Left renal cortex interstitium (tissue), 4 donors: ENCODE data around the gene TTC28. TPM values are rescaled to one million over a fixed set of nuclear protein-coding genes. Genes with fewer than 3 reads are reported as not detected.
"Not testable (repeated sequence)": the region's sequence is repeated elsewhere in the genome, so short reads cannot be mapped to it uniquely, and the experiment has no call there.

Experiments
- DNase-seq, 4 donors: peaks; one replicate each; pipeline ENCODE4 v3.0.0-alpha.2; 2013; ENCODE audit warnings: low read depth in 4 of 4, low spot score in 2 of 4, missing footprints in 1 of 4
- polyA plus RNA-seq, 4 donors: library from polyadenylated mRNA; unstranded; fragments of 120-200 nt; gene quantifications; one replicate each; pipeline ENCODE4 v1.2.1, GENCODE V29; 2013; ENCODE audit not compliant: insufficient read length in 4 of 4

Gene TTC28
- polyA plus RNA-seq, 4 donors = 26.0 to 49.6 (median 35.9) TPM

DNA sequence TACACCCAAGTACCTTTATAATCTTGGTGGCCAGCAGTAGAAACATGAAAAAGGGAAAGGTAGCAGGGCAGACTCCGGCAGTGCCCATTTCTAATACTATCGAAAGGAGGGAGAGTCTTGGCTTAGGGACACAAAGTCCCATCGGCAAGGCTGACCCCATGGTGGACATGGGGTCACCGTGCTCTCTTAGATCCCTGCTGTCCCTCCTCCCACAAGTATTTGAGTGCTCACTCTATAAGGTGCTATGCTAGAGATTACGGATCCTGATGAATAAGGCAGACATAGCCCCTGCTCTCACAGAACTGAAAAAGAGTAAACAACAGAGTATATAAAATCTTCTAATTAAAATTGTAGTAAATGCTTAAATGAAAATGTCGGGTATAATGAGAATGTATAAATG lies 588.2 kb downstream of the TTC28 start:
- DNase-seq = no peak

DNA sequence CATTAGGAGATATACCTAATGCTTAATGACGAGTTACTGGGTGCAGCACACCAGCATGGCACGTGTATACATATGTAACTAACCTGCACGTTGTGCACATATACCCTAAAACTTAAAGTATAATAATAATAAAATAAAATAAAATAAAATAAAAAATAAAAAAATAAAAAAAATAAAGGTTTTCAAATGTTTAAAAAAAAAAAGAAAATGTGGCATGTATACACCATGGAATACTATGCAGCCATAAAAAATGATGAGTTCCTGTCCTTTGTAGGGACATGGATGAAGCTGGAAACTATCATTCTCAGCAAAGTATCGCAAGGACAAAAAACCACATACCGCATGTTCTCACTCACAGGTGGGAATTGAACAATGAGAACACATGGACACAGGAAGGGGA lies 590.1 kb downstream of the TTC28 start:
- DNase-seq = not testable (repeated sequence)

DNA sequence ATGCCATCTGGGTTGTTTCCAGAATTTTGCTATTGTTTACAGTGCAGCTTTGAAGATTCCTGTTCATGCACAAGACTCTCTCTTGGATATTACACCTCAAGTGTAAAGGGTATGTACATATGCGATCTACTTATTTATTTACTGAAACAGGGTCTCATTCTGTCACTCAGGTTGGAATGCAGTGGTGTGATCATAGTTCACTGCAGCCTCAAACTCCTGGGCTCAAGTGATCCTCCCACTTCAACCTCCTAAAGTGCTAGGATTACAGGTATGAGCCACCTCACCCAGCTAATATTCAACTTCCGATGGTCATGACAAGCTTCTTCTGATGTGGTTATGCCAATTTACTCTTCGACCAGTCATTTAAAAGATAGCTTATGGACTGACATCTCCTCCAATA lies 602.5 kb downstream of the TTC28 start:
- no peak for DNase-seq

DNA sequence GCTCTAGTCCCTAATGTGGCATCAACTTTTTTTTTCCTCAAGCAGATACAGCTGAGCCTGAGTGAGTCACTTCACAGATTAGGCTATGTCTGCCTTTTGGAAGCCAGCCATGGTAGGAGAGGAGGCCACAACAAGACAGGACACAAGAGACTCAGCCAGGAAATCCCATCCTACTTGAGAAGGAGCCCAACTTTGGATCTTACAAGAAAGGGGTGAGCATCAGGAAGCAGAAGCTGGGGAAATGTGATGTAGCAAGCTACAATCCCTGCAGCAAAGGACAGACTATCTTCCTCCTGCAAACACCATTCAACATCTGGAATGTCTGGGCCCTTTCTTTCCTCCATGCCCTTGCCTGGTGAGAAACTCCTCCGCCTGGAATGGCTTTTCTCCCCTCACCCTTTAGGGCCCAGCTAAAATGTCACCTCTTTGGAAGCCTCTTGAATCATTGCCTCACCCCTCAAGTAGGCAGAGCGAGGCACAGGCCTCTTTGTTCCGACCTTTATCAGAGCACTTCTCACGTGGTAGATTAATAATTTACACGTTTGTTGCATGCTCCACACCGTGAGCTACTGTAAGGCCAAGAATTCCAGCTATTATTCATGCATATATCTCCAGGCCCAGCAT lies 604.2 kb downstream of the TTC28 start:
- DNase-seq = no peak

DNA sequence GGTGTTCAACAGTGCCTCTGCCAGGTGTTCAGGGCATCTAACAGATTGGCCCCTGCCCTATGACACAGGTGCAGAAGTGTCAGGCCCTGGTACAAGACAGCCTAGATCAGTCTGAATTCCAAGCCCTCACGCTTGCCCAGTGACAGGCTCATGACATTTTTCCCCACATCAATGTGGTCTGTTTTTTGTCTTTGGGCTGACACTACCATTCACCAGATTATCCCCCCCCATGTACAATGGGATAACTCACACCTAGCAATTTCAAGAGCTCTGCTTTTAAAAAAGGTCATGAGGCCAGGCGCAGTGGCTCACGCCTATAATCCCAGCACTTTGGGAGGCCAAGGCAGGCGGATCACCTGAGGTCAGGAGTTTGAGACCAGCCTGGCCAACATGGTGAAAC lies 605.1 kb downstream of the TTC28 start:
- DNase-seq = no peak

DNA sequence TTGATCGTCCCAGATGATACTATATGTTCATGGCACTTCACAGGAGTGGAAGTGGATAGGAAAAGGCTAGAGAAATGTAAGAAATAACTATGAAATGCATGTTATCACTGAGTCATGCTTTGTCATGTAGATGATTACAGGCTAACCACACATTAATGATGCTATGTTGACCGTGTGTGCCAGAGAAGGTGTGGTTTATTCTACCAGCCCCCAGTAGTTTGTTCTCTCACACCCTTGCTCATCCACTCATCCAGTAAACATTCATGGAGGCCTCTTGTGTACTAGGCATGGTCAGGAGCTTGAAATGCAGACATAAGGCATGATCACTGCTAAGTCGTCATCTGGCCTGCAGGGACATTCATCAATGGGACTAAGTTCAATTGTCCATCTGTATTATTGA lies 607.6 kb downstream of the TTC28 start:
- DNase-seq = no peak

DNA sequence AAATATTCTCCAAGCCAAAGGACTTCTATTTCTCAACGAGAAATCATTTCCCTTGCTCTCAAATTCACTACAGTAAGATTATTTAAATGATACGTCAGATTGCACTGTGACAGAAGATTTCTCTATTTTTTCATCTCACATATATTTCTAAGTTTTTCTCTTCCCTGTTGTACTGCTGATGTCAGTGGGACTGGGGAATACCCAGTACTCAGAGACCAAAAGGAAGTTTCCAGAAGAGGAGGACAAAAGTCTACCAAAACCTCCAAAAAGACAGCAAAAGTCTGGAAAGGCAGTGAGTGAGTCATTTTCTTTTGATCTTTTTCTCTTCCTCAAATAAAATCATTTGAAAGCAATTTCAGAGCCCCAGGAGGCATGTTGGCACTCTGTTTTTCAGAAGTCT lies 610.8 kb downstream of the TTC28 start:
- DNase-seq = no peak

DNA sequence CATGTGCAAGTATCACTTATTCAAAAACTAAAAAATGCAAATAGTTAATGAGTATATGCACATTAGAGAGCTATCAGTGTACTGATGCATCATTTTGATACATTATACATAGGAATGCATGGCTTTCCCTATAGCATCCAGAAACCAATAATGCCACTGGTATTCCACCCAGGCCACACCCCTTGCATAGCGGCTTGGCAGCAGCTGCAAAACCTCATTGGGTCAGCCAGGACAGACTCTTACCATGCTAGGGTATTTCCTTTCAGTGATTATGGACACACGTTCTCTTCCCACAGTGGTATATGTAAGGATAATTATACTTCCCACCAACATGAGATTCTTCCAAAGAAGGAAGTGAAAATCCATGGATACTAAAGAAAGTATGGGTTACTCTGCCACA lies 614.7 kb downstream of the TTC28 start:
- no peak for DNase-seq

DNA sequence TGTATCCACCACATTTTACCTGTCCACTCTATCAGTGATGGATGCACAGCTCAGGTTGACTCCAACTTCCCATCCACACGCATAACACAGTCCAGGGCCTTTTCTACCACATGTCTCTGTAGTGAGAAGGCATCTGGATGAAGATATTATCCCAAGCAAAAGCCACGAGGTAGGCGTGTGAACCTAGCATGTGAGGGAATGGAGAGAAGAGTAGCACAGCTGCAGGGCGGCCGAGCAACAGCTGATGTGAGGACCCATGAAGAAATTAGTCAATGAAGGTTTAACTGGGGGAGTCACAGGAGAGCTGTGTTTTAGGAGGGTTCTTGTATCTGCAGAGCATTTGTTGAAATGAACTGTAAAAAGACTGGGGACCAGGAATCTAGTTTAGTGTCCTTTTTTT lies 616.0 kb downstream of the TTC28 start:
- no peak for DNase-seq

DNA sequence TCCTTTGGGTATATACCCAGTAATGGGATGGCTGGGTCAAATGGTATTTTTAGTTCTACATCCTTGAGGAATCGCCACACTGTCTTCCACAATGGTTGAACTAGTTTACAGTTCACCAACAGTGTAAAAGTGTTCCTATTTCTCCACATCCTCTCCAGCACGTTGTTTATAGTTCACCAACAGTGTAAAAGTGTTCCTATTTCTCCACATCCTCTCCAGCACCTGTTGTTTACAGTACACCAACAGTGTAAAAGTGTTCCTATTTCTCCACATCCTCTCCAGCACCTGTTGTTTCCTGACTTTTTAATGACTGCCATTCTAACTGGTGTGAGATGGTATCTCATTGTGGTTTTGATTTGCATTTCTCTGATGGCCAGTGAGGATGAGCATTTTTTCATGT lies 619.0 kb downstream of the TTC28 start:
- DNase-seq = not testable (repeated sequence)

DNA sequence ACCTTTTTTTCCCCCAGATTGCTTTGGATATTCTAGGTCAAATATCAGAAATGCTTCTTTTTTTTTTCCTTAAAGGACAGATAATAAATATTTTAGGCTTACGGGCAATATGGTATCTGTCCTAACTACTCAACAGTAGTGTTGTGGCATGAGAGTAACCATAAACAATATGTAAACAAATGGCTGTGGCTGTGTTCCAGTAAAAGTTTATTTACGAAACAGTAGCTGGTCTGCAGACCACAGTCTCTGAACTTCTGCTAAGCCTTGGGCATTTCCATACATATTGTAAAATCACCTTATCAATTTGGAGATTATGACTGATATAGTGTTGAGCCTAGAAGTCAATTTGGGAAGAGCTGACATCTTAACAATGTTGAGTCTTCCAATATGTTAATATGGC lies 621.6 kb downstream of the TTC28 start:
- no peak for DNase-seq

DNA sequence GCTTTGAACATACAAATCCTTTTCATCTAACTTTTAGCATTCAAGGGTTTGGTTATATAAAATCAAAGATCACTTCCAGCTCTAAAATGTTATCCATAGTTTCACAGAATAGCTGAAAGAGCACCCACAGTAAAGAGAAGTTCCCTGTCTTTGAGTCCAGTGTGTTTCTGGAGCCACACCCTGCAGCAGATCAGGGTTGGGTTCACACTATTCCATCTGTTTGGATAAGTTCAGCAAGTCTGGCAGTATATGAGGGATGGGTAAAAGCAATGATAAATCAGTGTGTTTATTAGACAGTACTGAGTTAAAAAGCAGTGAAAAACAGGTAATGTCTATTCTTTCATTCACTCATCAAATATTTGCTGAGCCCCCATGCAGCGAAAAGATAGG lies 624.8 kb downstream of the TTC28 start:
- DNase-seq = no peak

DNA sequence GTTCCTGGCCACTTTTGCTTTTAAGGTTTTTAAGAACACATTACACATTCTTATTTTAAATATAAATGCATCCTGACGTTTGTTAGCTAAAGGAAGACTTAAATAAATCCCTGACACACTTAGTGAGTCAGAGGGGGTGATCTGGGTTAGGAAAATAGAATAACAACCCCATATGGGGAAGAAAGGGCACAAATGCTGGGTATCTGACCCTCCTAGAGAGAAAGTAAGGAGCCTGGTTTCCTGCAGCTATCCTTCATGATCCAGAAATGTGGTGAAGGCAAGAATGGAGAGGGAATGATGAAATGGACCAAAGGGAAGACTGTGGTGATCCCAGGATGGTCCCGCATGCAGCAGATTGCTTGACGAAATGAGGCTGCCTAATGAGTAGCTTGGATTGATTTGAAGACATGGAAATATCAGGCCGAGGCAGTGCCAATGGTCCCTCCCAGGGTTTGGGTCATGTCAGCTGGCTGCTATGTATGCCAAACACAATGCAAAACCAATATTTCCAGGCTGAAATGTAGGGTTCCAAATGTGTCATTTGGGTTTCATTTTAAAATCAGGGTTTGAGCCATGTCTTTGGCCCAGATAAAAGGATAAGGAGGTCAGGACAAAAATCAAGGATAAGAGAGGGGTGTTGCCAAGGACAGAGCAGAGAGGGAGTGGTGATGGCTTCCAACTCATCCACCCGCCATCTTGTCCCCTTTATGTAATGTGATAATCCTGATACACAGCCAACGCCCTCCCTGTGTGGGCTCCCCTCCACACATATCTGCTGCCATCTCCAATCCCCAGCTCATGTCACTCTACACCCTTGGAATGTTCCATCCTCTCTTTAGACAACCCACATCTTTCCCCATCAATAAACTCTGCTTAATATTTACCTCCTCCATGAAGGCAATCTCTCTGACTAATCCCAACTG lies 625.5 kb downstream of the TTC28 start:
- no peak for DNase-seq

DNA sequence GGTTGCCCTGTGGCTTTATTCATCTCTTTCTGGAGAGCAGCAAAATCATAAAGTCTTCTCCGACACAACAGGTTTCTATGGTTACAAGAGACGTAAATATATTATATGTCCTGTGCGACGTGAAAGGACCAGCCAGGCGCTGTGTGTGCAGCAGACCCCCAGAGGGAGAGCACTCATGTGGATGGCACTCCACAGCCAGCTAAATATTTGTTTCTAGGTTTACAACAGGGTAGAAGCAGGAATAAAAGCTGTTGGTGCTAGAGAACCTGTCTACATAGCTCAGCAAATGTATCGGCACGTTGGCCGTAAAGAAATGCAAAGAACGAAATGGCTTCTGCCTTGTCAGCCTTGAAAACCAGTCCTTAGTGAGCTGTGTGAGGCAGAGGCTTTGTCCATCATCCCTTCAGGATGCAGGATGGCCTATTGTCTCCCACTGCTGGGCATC lies 626.8 kb downstream of the TTC28 start:
- DNase-seq = no peak

DNA sequence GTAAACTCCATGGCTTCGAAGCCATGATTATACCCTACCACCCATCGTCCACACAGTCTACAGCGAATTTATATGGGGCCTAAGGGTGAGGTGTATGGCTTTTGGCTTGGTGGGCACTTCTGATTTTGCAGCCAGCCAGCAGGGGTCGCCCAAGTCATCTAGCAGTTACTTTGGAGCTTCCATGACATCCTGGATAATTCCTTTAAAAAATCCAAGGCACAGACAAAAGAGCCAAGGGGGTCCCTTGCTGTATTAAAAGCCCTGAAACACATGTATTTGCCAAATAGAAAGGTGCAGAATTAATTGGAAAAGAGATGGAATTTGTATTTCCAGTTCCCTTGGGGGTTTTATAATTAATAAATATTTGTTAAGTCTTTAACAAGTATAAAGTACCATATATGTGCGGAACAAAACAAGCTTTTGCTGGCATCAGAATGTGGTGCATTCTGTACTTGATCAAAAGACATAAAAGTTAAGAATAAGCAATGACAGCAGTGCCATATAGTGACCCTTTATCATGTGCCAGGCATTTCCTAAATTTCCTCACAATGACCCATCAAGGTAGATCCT lies 627.8 kb downstream of the TTC28 start:
- DNase-seq = peak in 1 of 4 donors; percentile 57

DNA sequence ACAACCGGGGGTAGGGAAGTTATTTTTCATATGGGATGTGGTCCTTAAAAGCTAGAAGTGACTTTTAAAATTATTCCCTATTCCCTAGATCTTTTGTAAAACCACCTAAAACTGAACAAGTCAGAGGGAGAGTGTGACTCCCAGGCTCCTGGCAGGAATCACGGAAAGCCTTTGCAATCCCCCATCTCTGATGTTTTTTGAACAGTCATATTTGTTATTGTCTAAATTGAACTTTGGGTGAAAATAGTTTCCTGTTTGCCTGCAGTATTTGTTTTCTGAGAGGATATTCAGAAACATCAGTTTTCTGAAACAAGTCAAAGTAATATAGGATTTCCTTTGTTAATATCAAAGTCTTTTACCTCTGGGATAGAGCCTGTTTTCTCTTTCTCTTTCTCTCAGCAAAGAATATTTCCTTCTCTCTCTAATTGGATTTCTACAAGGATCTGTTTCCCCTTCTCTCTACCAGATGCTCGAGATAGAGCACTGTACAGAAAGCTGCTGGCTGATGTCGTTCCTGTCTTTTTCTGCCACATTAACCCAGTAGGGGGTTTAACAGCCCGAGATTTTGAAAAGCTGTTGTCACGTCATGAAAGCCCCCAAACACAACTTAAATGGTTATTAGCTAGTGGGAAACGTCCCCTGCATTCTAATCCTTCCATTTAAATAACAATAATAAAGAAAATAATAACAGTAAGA lies 628.4 kb downstream of the TTC28 start:
- DNase-seq = no peak

DNA sequence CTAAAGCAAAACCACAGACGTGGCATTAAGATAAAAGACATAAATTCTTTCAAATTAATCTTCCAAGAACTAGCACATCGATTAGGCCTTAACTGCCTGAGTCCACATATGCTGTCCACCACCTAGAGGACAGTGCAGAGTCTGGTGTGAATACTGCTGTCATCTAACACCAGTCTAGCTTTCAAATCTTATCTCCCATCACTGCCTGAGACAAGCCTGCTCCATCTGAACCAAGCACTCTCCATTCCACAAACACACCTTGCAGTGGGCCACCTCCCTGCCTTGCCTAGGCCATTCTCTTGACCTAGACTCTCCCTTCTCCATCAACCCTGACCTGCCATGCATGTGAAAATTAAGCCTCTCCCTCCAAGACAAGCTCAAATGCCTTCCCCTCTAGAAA lies 631.1 kb downstream of the TTC28 start:
- DNase-seq = no peak

DNA sequence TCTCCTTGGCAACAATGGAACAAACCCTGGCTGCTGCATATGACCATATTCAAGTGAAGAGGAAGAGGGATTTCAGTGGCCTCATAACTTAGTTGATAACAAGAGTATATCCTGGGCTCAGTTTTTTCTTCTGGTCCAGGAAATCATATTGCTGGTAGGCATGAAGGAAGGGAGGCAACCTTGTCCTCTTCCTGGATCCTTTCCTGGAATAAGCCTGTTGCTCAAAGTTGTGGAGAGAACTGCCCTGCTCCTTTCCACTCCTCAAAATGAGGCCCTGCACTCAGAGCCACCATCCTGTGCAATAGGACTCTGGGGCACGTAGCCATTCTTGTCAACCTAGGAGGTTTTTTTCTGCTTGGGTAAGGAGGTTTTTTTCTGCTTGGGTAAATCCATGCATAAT lies 631.9 kb downstream of the TTC28 start:
- DNase-seq = no peak

DNA sequence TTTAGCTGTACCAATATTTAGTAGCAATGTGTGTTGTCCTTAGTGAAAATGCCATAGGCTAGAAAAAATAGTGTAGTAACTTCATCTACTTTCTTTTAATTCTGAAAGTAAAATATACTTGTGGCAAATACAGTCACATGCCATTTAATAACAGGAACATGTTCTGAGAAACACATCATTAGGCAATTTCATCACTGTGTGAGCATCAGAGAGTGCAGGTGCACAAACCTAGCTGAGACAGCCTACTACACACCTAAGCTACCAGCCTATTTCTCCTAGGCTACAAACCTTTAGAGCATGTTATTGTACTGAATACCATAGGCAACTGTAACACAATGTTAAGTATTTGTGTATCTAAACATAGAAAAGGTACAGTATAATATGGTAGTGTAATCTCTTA lies 633.5 kb downstream of the TTC28 start:
- DNase-seq = no peak

DNA sequence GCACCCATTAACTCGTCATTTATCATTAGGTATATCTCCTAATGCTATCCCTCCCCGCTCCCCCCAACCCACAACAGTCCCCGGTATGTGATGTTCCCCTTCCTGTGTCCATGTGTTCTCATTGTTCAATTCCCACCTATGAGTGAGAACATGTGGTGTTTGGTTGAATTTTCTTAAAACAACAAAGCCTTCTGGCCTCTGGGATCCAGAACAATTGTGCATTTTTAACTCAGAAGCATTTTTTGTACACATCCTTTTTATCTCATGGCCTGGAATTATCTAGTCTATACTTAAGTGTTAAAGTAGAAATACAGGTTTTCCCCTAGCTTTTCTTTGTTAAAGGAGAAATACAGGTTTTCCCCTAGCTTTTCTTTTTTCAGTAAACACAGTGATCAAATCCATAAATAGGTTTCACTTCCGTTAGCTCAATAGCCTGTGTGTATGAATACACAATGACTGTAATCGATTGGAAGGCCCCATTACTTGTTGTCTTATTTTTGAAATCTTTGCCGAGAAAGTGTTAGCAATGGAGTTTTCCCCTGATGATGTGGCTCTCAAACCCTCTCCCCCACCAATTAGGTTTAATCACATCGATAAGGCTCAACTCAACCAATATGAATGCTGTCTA lies 635.0 kb downstream of the TTC28 start:
- no peak for DNase-seq

DNA sequence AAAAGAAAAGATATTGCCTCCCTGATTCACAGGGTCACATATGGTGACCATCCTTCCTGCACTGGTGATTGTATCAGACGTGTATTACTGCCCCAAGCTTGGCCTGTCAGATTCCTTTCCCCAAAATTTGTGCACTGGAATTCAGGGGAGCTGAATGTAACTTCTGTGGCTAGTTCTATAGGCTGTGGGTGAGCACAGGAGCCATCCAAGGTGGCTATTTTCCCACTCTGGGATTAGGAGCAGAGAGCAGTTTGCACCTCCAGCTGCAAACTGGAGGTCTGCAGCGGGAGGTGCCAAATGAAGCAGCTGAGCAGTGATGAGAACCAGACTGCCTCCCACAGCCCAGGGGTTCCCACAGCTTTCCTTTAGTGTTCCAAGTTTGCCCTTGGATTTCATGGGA lies 636.4 kb downstream of the TTC28 start:
- DNase-seq = no peak
